H1 (cell line): ENCODE data around the gene VPS9D1. TPM values are rescaled to one million over a fixed set of nuclear protein-coding genes. Genes with fewer than 3 reads are reported as not detected.

Source experiments
- CBX5 ChIP-seq: fragments of 300-800, 300-1000 bp; sonication (generic); IDR thresholded peaks from 2 replicates; pipeline ENCODE4 v1.7.1; 2016; ENCODE audit warnings: antibody characterized with exemption, low read length, low read depth
- CBX8 ChIP-seq: fragments of 300-800, 300-1000 bp; sonication (generic); IDR thresholded peaks from 2 replicates; pipeline ENCODE4 v1.7.1; 2016; ENCODE audit warnings: low read depth, low read length, borderline replicate concordance
- EGR1 ChIP-seq: IDR thresholded peaks from 2 replicates; pipeline ENCODE4 v1.6.1; 2011; ENCODE audit warnings: low read depth, low read length, borderline replicate concordance
- EZH2 ChIP-seq: fragments of 200-600 bp; sonication (generic); IDR thresholded peaks from 2 replicates; pipeline ENCODE4 v1.7.1; 2012; ENCODE audit warnings: low read depth, mild to moderate bottlenecking, moderate library complexity, low read length, inconsistent platforms; ENCODE audit not compliant: severe bottlenecking
- FOSL1 ChIP-seq: IDR thresholded peaks from 2 replicates; pipeline ENCODE4 v1.6.1; 2011; ENCODE audit warnings: mild to moderate bottlenecking, low read depth, low read length, moderate library complexity; ENCODE audit not compliant: insufficient read depth
- GABPA ChIP-seq: IDR thresholded peaks from 2 replicates; pipeline ENCODE4 v1.6.1; 2011; ENCODE audit warnings: mild to moderate bottlenecking, low read length, moderate library complexity, borderline replicate concordance; ENCODE audit not compliant: insufficient read depth
- KDM4A ChIP-seq: IDR thresholded peaks from one replicate; pipeline ENCODE4 v1.7.1; 2012; ENCODE audit warnings: low read depth, mild to moderate bottlenecking, moderate library complexity, low read length, inconsistent platforms; ENCODE audit not compliant: severe bottlenecking
- PHF8 ChIP-seq: fragments of 200-600 bp; sonication (generic); conservative IDR thresholded peaks from 2 replicates; pipeline ENCODE4 v1.7.1; 2012; ENCODE audit warnings: low read depth, mild to moderate bottlenecking, inconsistent platforms, low read length, moderate library complexity
- POLR2AphosphoS5 ChIP-seq: IDR thresholded peaks from 2 replicates; pipeline ENCODE4 v1.6.1; 2011; ENCODE audit warnings: low read depth, low read length
- RBBP5 ChIP-seq: IDR thresholded peaks from 2 replicates; pipeline ENCODE4 v1.7.1; 2012; ENCODE audit warnings: low read depth, mild to moderate bottlenecking, inconsistent platforms, low read length, moderate library complexity, borderline replicate concordance
- RFX5 ChIP-seq: IDR thresholded peaks from 2 replicates; pipeline ENCODE4 v1.6.1; 2011; ENCODE audit warnings: low read depth, low read length, improper control_type of control experiment, borderline replicate concordance
- RXRA ChIP-seq: IDR thresholded peaks from 2 replicates; pipeline ENCODE4 v1.6.1; 2011; ENCODE audit warnings: low read depth, mild to moderate bottlenecking, low read length, moderate library complexity; ENCODE audit not compliant: insufficient read depth
- SIRT6 ChIP-seq: IDR thresholded peaks from one replicate; pipeline ENCODE4 v1.7.1; 2012; ENCODE audit warnings: low read length, inconsistent platforms
- SP1 ChIP-seq: IDR thresholded peaks from 2 replicates; pipeline ENCODE4 v1.6.1; 2011; ENCODE audit warnings: low read depth, low read length
- SP2 ChIP-seq: IDR thresholded peaks from 2 replicates; pipeline ENCODE4 v1.6.1; 2012; ENCODE audit warnings: mild to moderate bottlenecking, low read length, inconsistent platforms
- TAF1 ChIP-seq: IDR thresholded peaks from 2 replicates; pipeline ENCODE4 v1.6.1; 2011; ENCODE audit warnings: mild to moderate bottlenecking, low read depth, low read length
- TAF7 ChIP-seq: optimal IDR thresholded peaks from 2 replicates; pipeline ENCODE3; 2011; ENCODE audit warnings: low read depth, mild to moderate bottlenecking, inconsistent platforms, low read length, moderate library complexity, borderline replicate concordance
- TCF12 ChIP-seq: IDR thresholded peaks from 2 replicates; pipeline ENCODE4 v1.6.1; 2011; ENCODE audit warnings: low read depth, mild to moderate bottlenecking, low read length
- TEAD4 ChIP-seq: IDR thresholded peaks from 2 replicates; pipeline ENCODE4 v1.6.1; 2012; ENCODE audit warnings: low read depth, low read length, inconsistent platforms, mixed read lengths
- YY1 ChIP-seq: IDR thresholded peaks from 2 replicates; pipeline ENCODE4 v1.6.1; 2011; ENCODE audit warnings: low read depth, mild to moderate bottlenecking, low read length
- polyA plus RNA-seq, 7 experiments: library from polyadenylated mRNA; depleted of rRNA in 3 of 7; stranded (reverse) in 5 of 7; unstranded in 2 of 7; fragments of >200 nt in 5 of 7; fragments of 200-250 nt in 2 of 7; gene quantifications; 1 replicate in 5 of 7; 2 replicates in 1 of 7; 4 replicates in 1 of 7; pipeline versions ENCODE4 v1.2.1 to v1.2.3, GENCODE V29; 2011 to 2013; ENCODE audit warnings: missing spikeins in 2 of 7, mixed read lengths in 2 of 7
- total RNA-seq: library from RNA; stranded (reverse); fragmentation: NEBNext Ultra II Directional; extraction: Animal tissue kit (Norgen Biotek cat#: 25700); gene quantifications from 2 replicates; pipeline ENCODE4 v1.2.1, GENCODE V29; 2021
- TF ChIP-seq, protein P1 (sequence below): IDR thresholded peaks from 2 replicates; pipeline ENCODE4 v1.6.1; 2011; ENCODE audit warnings: low read depth, mild to moderate bottlenecking, low read length; ENCODE audit not compliant: insufficient read depth
- TF ChIP-seq, protein P2 (sequence below), 3 experiments: IDR thresholded peaks; 1 replicate in 2 of 3; 2 replicates in 1 of 3; pipeline versions ENCODE4 v1.5.1 to v1.6.1; 2011; ENCODE audit warnings: low read length in 3 of 3, mild to moderate bottlenecking in 3 of 3, inconsistent platforms in 2 of 3, low read depth in 1 of 3, moderate library complexity in 1 of 3; ENCODE audit not compliant: insufficient read depth in 1 of 3; ENCODE audit errors: control extremely low read depth in 1 of 3

VPS9D1 gene
- total and polyA plus RNA-seq, 2 of the 8 experiments (the other 6 are each of a cell fraction or from before 2014, with no cell fraction given): 2.9 to 5.4 TPM

DNA sequence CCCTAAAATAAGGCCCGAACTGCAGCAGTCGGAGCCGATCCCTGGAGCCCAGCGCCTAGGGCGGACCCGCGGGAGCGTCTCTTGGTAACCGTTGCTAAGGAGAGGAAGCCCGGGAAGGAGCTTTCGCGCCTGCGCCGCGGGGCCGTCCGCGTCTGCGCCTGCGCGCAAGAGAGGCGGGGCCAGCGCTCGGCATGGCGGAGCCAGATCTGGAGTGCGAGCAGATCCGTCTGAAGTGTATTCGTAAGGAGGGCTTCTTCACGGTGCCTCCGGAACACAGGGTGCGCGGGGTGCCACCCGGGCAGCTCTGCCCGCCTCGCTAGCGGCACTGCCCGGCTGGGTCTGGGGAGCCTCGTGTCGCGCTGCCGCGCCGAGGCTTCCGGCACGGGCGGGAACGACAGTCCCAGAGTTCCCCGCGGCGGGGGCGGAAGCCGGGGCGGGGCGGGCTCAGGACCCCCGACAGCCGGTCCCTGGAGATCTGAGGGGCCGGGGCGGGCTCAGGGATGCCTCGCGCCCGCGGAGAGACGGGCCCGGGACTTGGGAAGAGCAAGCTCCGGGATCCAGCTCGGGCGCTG, 34.1 kb downstream of the VPS9D1 start, which contains the start of gene CDK10 (continued):
- TF ChIP-seq PHF8: peak; percentile 99
- no peak for TF ChIP-seq SP1
- TF ChIP-seq FOSL1: no peak
- TF ChIP-seq GABPA: 0 out of 2 replicates have a peak, but pooled peaks have one; percentile 14
- TF ChIP-seq EGR1: peak; percentile 54; the same call in 1 of the 2 replicates
- TF ChIP-seq, protein P1, sequence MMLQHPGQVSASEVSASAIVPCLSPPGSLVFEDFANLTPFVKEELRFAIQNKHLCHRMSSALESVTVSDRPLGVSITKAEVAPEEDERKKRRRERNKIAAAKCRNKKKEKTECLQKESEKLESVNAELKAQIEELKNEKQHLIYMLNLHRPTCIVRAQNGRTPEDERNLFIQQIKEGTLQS: no peak
- TF ChIP-seq CBX8: no peak
- TF ChIP-seq KDM4A: peak; percentile 73
- no peak for TF ChIP-seq SP2
- TF ChIP-seq TAF7: peak; percentile 83
- TF ChIP-seq, protein P2, sequence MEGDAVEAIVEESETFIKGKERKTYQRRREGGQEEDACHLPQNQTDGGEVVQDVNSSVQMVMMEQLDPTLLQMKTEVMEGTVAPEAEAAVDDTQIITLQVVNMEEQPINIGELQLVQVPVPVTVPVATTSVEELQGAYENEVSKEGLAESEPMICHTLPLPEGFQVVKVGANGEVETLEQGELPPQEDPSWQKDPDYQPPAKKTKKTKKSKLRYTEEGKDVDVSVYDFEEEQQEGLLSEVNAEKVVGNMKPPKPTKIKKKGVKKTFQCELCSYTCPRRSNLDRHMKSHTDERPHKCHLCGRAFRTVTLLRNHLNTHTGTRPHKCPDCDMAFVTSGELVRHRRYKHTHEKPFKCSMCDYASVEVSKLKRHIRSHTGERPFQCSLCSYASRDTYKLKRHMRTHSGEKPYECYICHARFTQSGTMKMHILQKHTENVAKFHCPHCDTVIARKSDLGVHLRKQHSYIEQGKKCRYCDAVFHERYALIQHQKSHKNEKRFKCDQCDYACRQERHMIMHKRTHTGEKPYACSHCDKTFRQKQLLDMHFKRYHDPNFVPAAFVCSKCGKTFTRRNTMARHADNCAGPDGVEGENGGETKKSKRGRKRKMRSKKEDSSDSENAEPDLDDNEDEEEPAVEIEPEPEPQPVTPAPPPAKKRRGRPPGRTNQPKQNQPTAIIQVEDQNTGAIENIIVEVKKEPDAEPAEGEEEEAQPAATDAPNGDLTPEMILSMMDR (IDR thresholded peaks at IDR 0.05; ENCODE audit: control extremely low read depth in 1 of 3, insufficient read depth in 1 of 3, low read depth in 1 of 3, low read length in 3 of 3): no peak
- TF ChIP-seq RFX5: no peak
- no peak for TF ChIP-seq CBX5
- TF ChIP-seq YY1: peak; percentile 72
- no peak for TF ChIP-seq EZH2
- TF ChIP-seq RXRA: no peak
- no peak for TF ChIP-seq SIRT6
- peak; percentile 70 for TF ChIP-seq POLR2AphosphoS5
- no peak for TF ChIP-seq TCF12
- TF ChIP-seq TEAD4: no peak
- peak; percentile 72 for TF ChIP-seq TAF1
- peak; percentile 59; the same call in 1 of the 2 replicates for TF ChIP-seq RBBP5
